ENCODE measurements around the gene REEP3.

- TF ChIP-seq ZNF473 (tag by site-specific recombination; IDR thresholded peaks at IDR 0.05): no peak
- TF ChIP-seq YY1 (tag by site-specific recombination; IDR thresholded peaks at IDR 0.05): no peak
- TF ChIP-seq ZNF501 (tag by site-specific recombination; IDR thresholded peaks at IDR 0.05): no peak
- TF ChIP-seq ZBTB8A (tag by site-specific recombination; IDR thresholded peaks at IDR 0.05): no peak
- TF ChIP-seq CTCF (tag by site-specific recombination; IDR thresholded peaks at IDR 0.05): no peak
- no peak for TF ChIP-seq AEBP2 (tag by site-specific recombination; IDR thresholded peaks at IDR 0.05; ENCODE audit: borderline replicate concordance)
- TF ChIP-seq ZNF449 (tag by site-specific recombination; IDR thresholded peaks at IDR 0.05): no peak
- TF ChIP-seq ZNF510 (tag by site-specific recombination; IDR thresholded peaks at IDR 0.05; ENCODE audit: insufficient replicate concordance): no peak
- no peak for TF ChIP-seq ZNF416 (tag by site-specific recombination; IDR thresholded peaks at IDR 0.05)
- no peak for TF ChIP-seq REPIN1 (tag by site-specific recombination; IDR thresholded peaks at IDR 0.05; ENCODE audit: low read depth)
- no peak for TF ChIP-seq RBAK (tag by site-specific recombination; IDR thresholded peaks at IDR 0.05)
- TF ChIP-seq HOXA7 (CRISPR knock-in tag; IDR thresholded peaks at IDR 0.05; ENCODE audit: borderline replicate concordance): no peak
These were observed 97.4 kb downstream of the REEP3 start for GRCh38 chr10:63618552-63618951.
